Measurements from ENCODE around the gene SHANK3.
A peak's percentile ranks its signal among the peaks of the same experiment; 100 is the strongest.
"Not testable (repeated sequence)": the region's sequence is repeated elsewhere in the genome, so short reads cannot be mapped to it uniquely, and the experiment has no call there.

SHANK3 gene

DNA sequence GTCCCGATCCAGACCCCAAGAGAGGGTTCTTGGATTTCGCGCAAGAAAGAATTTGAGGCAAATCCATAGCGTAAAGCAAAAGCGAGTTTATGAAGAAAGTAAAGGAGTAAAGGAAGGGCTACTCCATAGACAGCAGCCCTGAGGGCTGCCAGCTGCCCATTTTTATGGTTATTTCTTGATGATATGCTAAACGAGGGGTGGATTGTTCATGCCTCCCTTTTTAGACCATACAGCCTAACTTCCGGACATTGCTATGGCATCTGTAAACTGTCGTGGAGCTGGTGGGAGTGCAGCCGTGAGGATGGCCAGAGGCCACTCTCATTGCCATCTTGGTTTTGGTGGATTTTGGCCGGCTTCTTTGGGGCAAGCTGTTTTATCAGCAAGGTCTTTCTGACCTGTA, 19.4 kb upstream of the SHANK3 start:
- no peak for DNase-seq (ENCODE audit: low read depth)

- not testable (repeated sequence) for DNase-seq (ENCODE audit: low read depth)
These were observed 18.0 kb upstream of the SHANK3 start for GRCh38 chr22:50654664-50655063.

- no peak for DNase-seq (ENCODE audit: low read depth)
These were observed 16.2 kb upstream of the SHANK3 start for GRCh38 chr22:50656122-50657070.

DNA sequence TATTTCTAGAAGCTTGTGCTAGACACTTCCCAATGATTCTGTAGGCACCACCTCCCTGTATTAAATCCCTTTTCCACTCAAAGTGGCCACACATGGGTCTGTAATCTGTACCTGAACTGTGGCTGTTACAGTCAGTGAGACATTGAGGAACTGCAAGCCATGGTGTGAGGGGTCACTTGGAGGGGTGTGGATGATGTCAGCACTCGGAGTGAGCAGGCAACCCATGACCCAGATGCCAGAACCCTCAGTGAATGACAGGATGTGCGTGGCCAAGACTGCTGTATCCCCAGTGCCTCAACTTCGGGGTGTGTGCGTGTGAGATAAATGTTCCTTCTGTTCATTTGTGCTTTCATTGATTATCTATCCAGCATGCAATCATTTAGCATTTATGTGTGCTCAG, 14.7 kb upstream of the SHANK3 start:
- no peak for DNase-seq (ENCODE audit: low read depth)

GRCh38 chr22:50659711-50660110, 12.9 kb upstream of the SHANK3 start:
- not testable (repeated sequence) for DNase-seq (ENCODE audit: low read depth)

GRCh38 chr22:50660306-50660705, 12.3 kb upstream of the SHANK3 start:
- no peak for DNase-seq (ENCODE audit: low read depth)

- no peak for DNase-seq (ENCODE audit: low read depth)
These were observed 7.4 kb upstream of the SHANK3 start for GRCh38 chr22:50665212-50665611.

DNA sequence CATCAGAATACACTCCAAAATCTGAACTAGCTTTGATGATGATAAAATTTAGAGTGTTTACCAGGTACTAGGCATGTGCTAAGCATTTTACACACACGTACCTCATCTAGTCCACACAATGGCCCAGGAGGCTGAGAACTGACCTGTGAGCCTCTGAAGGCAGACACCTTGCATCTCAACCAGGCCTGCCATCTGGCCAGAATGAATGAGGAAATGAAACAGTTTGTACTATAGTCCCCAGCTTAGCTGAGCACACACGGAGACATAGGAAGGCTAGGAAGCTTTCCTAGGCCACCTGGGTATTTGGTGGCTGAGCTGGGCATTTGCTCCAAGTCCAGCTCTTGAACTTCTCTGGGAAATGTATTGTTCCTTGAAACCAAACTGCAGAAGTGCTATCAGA, 6.9 kb upstream of the SHANK3 start:
- no peak for DNase-seq (ENCODE audit: low read depth)

DNA sequence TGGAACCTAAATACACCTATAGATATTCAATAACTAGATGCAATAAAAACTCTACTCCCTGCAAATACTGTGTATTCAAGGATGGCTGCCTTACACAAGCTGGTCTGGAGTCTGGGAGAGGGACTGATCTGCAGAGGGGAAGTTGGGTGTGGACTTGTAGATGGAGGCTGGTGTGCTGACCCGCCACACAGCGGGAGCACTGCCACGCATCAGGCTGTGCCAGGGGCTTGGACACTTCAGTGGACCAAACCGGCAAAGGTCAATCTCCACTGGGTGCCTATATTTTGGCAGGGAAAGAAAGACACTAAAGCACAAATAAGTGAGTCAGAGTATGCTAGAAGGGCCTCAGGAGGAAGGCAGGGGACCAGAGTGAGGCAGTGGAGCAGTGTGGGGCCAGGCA, 2.1 kb upstream of the SHANK3 start:
- DNase-seq (ENCODE audit: low read depth): no peak

DNA sequence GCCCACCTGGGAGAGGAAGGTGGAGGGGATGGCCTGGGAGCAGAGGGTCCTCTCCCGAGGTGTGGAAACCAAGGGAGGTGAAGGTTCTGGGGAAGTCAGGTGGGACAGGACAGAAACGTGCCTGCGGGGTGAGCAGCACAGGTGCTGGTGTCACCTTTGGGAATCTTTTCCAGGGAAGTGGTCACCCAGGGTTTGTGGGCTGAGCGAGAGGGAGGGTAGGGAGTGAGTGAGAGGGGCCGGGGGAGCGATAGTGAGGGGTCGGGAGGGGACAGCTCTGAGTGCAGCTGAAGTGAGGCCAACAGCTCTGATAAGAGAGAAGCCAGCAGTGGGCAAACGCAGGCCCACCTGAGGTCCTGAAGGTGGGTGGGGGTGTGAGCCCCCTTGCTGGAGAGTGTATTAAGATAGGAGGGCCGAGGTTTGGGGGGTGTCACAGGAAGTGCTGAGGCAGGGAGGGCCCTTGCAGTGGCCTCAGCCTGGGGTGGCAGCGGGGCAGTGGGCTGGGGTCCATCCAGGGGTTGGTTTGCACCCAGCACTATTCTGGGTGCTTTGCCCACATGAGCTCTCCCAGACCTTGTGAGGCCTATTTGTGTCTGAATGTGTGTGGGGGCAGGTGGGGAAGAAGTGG, 1.6 kb upstream of the SHANK3 start:
- DNase-seq (ENCODE audit: low read depth): no peak

DNA sequence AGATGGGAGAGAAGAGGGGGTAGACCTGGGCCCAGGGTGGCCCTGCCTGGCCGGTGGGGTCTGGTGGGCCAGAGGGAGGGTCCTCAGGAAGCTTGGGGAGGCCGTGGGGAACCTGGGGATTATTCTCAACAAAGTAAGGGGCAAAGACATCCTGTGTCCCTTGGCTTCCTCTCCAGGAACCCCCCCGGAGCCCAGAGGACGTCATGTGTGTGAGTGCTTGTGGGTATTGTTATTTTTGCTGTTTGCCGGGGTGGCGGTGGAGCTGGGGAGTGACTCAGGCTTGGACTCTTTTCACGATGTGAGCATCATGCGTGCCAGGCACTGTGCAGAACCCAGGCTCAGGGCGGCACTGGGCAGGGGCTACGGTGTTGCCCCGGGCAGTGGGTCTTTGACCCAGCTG, 982 bp upstream of the SHANK3 start:
- no peak for DNase-seq (ENCODE audit: low read depth)

GRCh38 chr22:50672041-50672440, 582 bp upstream of the SHANK3 start:
- no peak for DNase-seq (ENCODE audit: low read depth)

DNA sequence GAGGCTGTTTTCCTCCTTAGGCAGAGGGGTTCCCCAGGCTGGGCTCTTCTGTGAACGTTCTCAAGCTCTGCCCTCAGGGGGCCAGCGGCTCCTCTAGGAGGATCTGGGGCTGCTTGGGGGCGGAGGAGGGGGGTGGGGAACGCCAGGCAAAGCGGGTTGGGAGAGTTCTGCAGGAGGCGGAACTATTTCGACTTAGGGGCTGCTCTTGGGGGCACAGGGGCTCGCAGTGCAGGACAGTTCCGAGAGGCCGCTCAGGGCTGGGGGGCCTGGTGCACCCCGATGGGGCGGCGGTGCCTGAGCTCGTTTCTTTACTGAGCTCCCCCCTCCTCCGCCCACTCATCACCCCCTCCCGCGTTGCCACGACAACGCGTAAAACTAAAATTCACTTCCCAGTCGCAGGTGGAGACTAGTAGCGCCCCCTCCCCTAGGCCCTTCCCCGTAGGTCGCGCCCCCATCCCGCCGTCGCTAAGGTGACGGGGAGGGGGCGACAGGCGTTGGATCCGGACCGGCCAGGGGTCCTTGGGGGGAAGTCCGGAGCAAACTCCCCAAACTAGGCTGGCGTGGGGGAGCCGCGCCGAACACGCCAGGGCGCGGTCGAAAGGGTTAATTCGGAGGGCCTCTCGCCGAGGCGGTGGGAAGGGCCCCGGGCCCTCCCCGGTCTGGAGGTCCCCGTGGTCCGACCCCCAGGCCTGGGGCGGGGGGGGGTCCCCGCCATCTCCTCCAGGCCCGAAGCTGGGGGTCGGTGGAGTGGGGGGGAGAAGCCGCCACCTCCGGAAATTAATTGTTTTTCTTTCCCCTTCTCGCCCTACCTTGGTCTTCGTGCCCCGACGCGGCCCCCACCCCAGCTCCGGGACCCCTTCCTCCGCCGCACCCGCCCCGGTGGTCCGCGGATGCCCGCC, 857 bp downstream of the SHANK3 start:
- DNase-seq (ENCODE audit: low read depth): peak; percentile 26

DNA sequence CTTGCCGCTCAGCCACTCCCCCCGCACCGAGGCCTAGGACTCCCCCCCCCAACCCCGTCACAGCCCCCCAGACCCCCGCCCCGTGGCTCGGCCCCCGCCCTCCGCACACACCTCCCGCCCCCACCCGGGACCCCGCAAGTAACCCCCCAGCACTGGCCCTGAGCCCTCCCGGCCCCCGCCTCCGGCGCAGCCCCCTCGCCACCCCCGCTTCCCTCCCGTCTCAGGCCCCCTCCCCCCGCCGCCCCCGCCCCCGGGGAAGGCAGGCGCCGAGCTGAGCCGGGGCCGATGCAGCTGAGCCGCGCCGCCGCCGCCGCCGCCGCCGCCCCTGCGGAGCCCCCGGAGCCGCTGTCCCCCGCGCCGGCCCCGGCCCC, 1.5 kb downstream of the SHANK3 start:
- peak; percentile 17 for DNase-seq (ENCODE audit: low read depth)

DNA sequence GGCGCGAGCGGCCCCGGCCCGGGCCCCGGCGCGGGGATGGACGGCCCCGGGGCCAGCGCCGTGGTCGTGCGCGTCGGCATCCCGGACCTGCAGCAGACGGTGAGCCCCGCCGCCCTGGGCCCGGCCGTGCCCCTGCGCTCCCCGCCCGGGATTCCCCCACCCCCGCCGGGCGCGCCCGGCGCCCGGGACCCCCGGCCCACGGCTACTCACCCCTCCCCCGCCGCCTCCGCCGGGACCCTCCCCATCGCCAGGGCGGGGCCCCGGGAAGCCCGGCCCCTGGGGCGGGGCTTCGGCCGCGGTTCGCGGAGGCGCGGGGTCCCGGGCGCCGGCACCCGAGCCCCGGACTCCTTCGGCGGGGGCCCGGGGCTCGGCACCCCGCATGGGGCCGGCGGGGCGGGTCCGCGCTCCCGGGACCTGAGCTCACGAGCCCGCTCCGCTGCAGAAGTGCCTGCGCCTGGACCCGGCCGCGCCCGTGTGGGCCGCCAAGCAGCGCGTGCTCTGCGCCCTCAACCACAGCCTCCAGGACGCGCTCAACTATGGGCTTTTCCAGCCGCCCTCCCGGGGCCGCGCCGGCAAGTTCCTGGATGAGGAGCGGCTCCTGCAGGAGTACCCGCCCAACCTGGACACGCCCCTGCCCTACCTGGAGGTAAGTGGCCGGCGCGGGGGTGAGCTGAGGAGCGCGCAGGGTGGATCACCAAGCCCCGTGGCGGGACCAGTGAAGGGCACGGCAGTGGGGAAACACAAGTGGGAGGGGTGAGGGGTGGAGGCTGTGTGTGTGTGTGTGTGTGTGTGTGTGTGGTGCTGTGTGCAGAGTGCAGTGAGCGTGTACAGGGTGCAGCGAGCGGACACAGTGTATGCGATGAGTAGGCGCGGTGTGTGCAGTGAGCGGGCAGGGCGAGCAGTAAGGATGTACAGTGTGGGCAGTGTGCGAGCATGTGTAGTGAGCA, 2.3 kb downstream of the SHANK3 start:
- peak; percentile 24 for DNase-seq (ENCODE audit: low read depth)

GRCh38 chr22:50675553-50676179, 3.0 kb downstream of the SHANK3 start:
- no peak for DNase-seq (ENCODE audit: low read depth)

DNA sequence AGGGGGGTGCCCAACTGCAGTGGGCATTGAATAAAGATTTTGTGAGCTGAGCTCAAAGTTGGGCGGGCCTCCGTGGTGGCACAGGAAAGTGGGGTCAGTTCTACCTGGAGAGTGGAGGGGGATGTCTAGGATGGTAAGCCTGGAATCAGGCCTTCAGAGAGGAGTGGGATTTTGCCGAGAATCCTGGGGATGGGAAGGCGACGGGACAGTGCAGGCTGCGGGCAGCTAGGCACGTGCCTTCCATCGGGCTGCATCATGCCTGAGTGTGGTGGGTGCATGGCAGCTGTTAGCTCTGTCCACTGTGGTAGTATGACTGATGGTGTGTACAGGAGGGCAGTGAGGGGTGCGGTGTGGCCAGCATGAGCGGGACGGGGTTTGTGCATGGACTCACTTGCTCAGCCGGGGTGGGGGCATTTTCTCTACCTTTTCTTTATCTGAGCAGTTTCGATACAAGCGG, 3.6 kb downstream of the SHANK3 start:
- no peak for DNase-seq (ENCODE audit: low read depth)

GRCh38 chr22:50676661-50677492, 4.3 kb downstream of the SHANK3 start:
- DNase-seq (ENCODE audit: low read depth): no peak

DNA sequence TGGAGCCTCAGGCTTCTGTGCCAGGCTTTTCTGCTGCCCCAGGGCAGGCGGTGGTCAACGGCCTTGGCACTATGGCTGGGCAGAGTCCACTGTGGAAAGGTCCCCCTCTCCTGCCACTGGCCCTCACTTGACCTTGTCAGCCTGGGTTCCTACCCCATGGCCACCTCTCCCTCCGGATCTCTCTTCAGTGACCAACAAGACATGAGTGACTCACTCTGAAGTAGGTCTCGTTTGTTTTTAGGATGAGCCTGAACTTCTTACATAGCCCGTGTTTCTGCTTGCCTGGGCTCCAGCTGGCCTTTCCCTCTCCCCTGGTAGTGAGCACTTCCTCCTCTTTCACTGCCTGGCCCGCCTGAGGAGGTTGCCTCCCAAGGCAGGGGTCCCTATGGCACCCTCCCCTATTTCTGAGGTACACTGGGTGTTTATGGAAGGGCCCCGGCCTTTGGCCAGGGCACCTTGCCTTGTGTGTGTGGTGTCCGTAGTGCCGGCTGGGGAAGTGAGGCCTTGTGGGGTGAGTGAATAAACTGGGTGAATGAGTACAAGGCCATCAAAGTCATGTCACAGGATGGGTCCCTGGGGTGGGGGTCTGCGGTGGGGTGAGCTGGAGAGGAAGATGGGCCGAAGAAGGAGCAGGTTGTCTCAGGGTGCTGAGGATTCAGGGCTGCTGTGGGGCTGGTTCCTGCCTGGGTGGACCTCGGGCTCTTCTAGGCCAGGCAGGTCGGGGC, 5.0 kb downstream of the SHANK3 start:
- no peak for DNase-seq (ENCODE audit: low read depth)
